CD14-positive monocyte (primary cell): ENCODE measurements around the gene REN. TPM values are rescaled to one million over a fixed set of nuclear protein-coding genes. Genes with fewer than 3 reads are reported as not detected.

Experiments used
- DNase-seq, 3 donors: peaks; one replicate each; pipeline ENCODE4 v3.0.0-alpha.2; 2011 to 2022
- H2AFZ ChIP-seq: 2 replicates; pipeline ENCODE4 v1.6.0; 2012; ENCODE audit warnings: mild to moderate bottlenecking, low read depth, low read length, inconsistent platforms; ENCODE audit not compliant: insufficient read depth, poor library complexity, severe bottlenecking
- H3K27ac ChIP-seq, 2 donors: 1 replicate in 1 of 2; 2 replicates in 1 of 2; pipeline ENCODE4 v1.5.1; 2012 to 2013; ENCODE audit warnings: low read length in 2 of 2, control low read depth in 1 of 2, inconsistent platforms in 1 of 2, low read depth in 1 of 2, mild to moderate bottlenecking in 1 of 2
- H3K27me3 ChIP-seq, 2 donors: one replicate each; pipeline versions ENCODE4 v1.6.0 to v1.6.1; 2011 to 2013; ENCODE audit warnings: low read length in 2 of 2; ENCODE audit not compliant: control insufficient read depth in 2 of 2, insufficient read depth in 2 of 2
- H3K36me3 ChIP-seq, 2 donors: replicated peaks in 1 of 2; 1 replicate in 1 of 2; 2 replicates in 1 of 2; pipeline versions ENCODE4 v1.5.1 to v1.6.1; 2012 to 2013; ENCODE audit warnings: low read length in 2 of 2, control low read depth in 1 of 2, inconsistent platforms in 1 of 2, mild to moderate bottlenecking in 1 of 2; ENCODE audit not compliant: insufficient read depth in 2 of 2, control insufficient read depth in 1 of 2
- H3K4me1 ChIP-seq, 2 donors: 1 replicate in 1 of 2; 2 replicates in 1 of 2; pipeline versions ENCODE4 v1.5.1 to v1.6.1; 2012 to 2013; ENCODE audit warnings: low read length in 2 of 2, control low read depth in 1 of 2, inconsistent platforms in 1 of 2, mild to moderate bottlenecking in 1 of 2, moderate library complexity in 1 of 2; ENCODE audit not compliant: insufficient read depth in 2 of 2, control insufficient read depth in 1 of 2
- H3K4me2 ChIP-seq: replicated peaks from 2 replicates; pipeline ENCODE3; 2012; ENCODE audit warnings: low read length, moderate library complexity, mild to moderate bottlenecking; ENCODE audit not compliant: poor library complexity, severe bottlenecking; ENCODE audit errors: extremely low read depth
- H3K4me3 ChIP-seq, 3 experiments: fragments of 200-600 bp in 1 of 3; sonication (generic) in 1 of 3; replicated peaks in 1 of 3; 1 replicate in 2 of 3; 2 replicates in 1 of 3; pipeline ENCODE4 v1.5.1; 2011 to 2013; ENCODE audit warnings: low read length in 3 of 3, mild to moderate bottlenecking in 3 of 3, control low read depth in 2 of 3, low read depth in 2 of 3, inconsistent platforms in 1 of 3, moderate library complexity in 1 of 3
- H3K79me2 ChIP-seq: 2 replicates; pipeline ENCODE4 v1.6.0; 2012; ENCODE audit warnings: mild to moderate bottlenecking, control low read depth, inconsistent platforms, low read length, moderate library complexity; ENCODE audit not compliant: insufficient read depth
- H3K9ac ChIP-seq: 2 replicates; pipeline ENCODE4 v1.6.0; 2017; ENCODE audit warnings: low read length, mild to moderate bottlenecking; ENCODE audit not compliant: insufficient read depth, poor library complexity, severe bottlenecking
- H3K9me3 ChIP-seq, 2 donors: replicated peaks in 1 of 2; 1 replicate in 1 of 2; 2 replicates in 1 of 2; pipeline versions ENCODE4 v1.5.1 to v1.6.1; 2012 to 2013; ENCODE audit warnings: low read length in 2 of 2, control low read depth in 1 of 2; ENCODE audit not compliant: control insufficient read depth in 1 of 2, insufficient read depth in 1 of 2
- H4K20me1 ChIP-seq: 2 replicates; pipeline ENCODE4 v1.6.0; 2012; ENCODE audit warnings: mild to moderate bottlenecking, low read length, control low read depth, moderate library complexity; ENCODE audit not compliant: insufficient read depth
- H3K27ac Mint-ChIP-seq, 7 donors: one replicate each; pipeline ENCODE4 v1.8.0; 2020; ENCODE audit warnings: mild to moderate bottlenecking in 7 of 7, mixed read lengths in 7 of 7, moderate library complexity in 6 of 7, inconsistent platforms in 2 of 7
- H3K27me3 Mint-ChIP-seq, 3 donors: one replicate each; pipeline ENCODE4 v1.8.0; 2021 to 2022; ENCODE audit warnings: low read depth in 3 of 3, mild to moderate bottlenecking in 3 of 3, mixed read lengths in 3 of 3, moderate library complexity in 3 of 3, inconsistent platforms in 1 of 3
- H3K36me3 Mint-ChIP-seq, 2 donors: one replicate each; pipeline ENCODE4 v1.8.0; 2020; ENCODE audit warnings: mixed read lengths in 2 of 2, inconsistent platforms in 1 of 2, mild to moderate bottlenecking in 1 of 2
- H3K4me1 Mint-ChIP-seq: one replicate; pipeline ENCODE4 v1.8.0; 2020; ENCODE audit warnings: mild to moderate bottlenecking, mixed read lengths
- H3K4me3 Mint-ChIP-seq, 2 donors: one replicate each; pipeline ENCODE4 v1.8.0; 2020; ENCODE audit warnings: mild to moderate bottlenecking in 2 of 2, mixed read lengths in 2 of 2, moderate library complexity in 1 of 2
- H3K9me3 Mint-ChIP-seq, 7 donors: one replicate each; pipeline ENCODE4 v1.8.0; 2020 to 2022; ENCODE audit warnings: mixed read lengths in 7 of 7, mild to moderate bottlenecking in 6 of 7, moderate library complexity in 6 of 7, inconsistent platforms in 2 of 7
- WGBS: methylation state at CpG from one replicate; pipeline ENCODE4 v1.1.5; 2013; ENCODE audit warnings: missing lambda C conversion rate; ENCODE audit not compliant: insufficient coverage; 5-methylcytosine and 5-hydroxymethylcytosine counted together
- intact Hi-C, 2 donors: fragments of 100-400 bp; cut with micrococcal nuclease; formaldehyde crosslinking; loops; one replicate each; pipeline versions ENCODE4 v1.15.0 to v1.15.1; 2023
- polyA plus RNA-seq, 3 donors: library from polyadenylated mRNA; depleted of rRNA in 1 of 3; unstranded in 2 of 3; stranded (reverse) in 1 of 3; fragments of 300-500 nt in 2 of 3; fragments of >200 nt in 1 of 3; fragmentation: Illumina TruSeq in 2 of 3; gene quantifications; 1 replicate in 2 of 3; 2 replicates in 1 of 3; pipeline ENCODE4 v1.2.3, GENCODE V29; 2012 to 2021
- TF ChIP-seq, protein P1 (sequence below): fragments of 200-600 bp; IDR thresholded peaks from one replicate; pipeline ENCODE4 v1.8.0; 2022; ENCODE audit warnings: antibody characterized with exemption, mild to moderate bottlenecking

The REN gene
- polyA plus RNA-seq, 3 donors = not detected

DNA sequence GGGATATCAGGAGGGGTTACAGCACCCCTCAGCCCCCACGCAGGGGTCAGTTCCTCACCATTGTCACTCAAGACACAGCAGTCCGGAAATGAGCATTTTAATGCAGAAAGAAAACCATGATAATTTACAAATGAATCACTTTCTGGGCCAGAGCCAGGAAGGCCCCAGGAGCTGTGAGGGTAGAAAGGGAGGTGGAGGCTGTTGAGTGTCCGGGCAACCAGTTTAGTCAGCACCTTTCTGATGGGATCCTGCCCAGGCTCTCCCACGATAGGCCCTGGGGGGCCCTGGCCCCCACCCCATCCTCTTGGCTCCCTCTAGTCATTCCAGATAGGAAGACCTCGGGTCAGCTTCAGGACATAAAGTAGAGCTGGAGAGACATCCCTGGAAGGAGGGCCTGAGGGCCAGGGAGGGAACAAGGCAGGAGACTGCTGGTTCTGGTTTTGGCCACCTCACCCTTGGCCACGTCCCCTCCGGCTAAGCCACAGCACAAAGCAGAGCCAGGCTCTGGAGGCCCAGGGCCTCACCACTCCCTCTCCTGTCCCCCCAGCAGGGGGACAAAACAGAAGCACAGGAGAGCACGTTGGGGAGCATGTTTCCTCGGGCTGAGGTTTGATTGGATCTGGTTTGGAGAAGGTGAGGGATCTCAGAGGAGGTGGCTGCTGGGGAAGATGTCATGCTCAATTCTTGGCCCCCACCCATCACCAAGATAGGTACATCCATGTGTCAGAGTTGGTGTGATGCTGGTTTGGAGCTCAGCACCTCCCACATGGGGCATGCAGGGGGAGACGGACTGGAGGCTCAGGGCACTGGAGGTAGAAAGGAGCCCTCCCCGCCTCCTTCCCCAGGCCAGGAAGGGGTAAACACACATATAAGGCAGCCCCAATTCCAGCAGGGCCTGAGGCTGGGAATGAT lies 34.9 kb downstream of the REN start:
- H3K4me2 ChIP-seq = no peak overlapping the region
- H3K4me3 ChIP-seq = no peak overlapping the region
- peaks cover 7 to 8% of the 10 kb centered on the region in 2 donors for H3K4me1 ChIP-seq
- no peaks in the 10 kb centered on the region for H3K36me3 Mint-ChIP-seq
- H3K27ac ChIP-seq = no peak overlapping the region
- no peaks in the 10 kb centered on the region for H3K9me3 ChIP-seq
- no peak overlapping the region for H2AFZ ChIP-seq
- H3K4me1 Mint-ChIP-seq = peaks cover 8% of the 10 kb centered on the region
- H3K79me2 ChIP-seq = no peaks in the 10 kb centered on the region
- no peak overlapping the region for H3K9ac ChIP-seq
- peaks cover 0 to 9% (median 2%) of the 10 kb centered on the region in 3 donors for H3K27me3 Mint-ChIP-seq
- intact Hi-C loops = no loop called here
- no peaks in the 10 kb centered on the region for H3K9me3 Mint-ChIP-seq
- no peak for DNase-seq
- H3K36me3 ChIP-seq = no peaks in the 10 kb centered on the region
- H4K20me1 ChIP-seq = no peaks in the 10 kb centered on the region
- no peak overlapping the region for H3K4me3 Mint-ChIP-seq
- H3K27me3 ChIP-seq = no peaks in the 10 kb centered on the region
- TF ChIP-seq, protein P1, sequence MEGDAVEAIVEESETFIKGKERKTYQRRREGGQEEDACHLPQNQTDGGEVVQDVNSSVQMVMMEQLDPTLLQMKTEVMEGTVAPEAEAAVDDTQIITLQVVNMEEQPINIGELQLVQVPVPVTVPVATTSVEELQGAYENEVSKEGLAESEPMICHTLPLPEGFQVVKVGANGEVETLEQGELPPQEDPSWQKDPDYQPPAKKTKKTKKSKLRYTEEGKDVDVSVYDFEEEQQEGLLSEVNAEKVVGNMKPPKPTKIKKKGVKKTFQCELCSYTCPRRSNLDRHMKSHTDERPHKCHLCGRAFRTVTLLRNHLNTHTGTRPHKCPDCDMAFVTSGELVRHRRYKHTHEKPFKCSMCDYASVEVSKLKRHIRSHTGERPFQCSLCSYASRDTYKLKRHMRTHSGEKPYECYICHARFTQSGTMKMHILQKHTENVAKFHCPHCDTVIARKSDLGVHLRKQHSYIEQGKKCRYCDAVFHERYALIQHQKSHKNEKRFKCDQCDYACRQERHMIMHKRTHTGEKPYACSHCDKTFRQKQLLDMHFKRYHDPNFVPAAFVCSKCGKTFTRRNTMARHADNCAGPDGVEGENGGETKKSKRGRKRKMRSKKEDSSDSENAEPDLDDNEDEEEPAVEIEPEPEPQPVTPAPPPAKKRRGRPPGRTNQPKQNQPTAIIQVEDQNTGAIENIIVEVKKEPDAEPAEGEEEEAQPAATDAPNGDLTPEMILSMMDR = no peak
- WGBS = 100% methylated on average over 1 of the region's 11 CpGs
- peak overlapping the region in 2 of 7 donors; percentile 8 to 26 for H3K27ac Mint-ChIP-seq

DNA sequence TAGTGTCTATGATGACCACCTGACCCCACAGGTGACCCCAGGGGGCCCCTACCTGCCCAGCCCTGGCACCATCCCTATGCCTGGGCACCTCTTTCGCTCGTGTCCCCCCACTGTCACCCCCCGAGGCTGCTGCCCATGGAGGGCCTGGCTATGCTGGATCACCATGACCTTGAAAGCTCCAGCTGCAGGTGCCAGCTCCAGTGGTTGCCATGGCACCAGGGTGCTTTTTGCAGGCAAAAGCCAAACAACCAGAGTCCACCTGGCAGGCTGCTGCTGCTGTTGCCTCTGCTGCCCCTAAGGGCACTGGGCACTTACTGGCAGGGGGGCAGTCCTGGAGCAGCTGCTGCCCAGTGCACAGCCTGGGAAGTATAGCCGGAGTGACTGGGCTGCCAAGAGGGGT lies 36.0 kb downstream of the REN start:
- Mint-ChIP-seq H3K36me3 (no peaks in the 10 kb centered on the region), H3K27ac (no peak overlapping the region), H3K9me3 (no peaks in the 10 kb centered on the region), H3K4me3 (no peak overlapping the region), H3K27me3 (peaks cover 0 to 7% (median 5%) of the 10 kb centered on the region in 3 donors), H3K4me1 (peaks cover 8% of the 10 kb centered on the region)
- Histone ChIP-seq H3K4me3 (no peak overlapping the region), H3K27me3 (no peaks in the 10 kb centered on the region), H3K36me3 (no peaks in the 10 kb centered on the region), H3K79me2 (no peaks in the 10 kb centered on the region), H3K4me2 (no peak overlapping the region), H2AFZ (no peak overlapping the region), H3K27ac (no peak overlapping the region), H3K4me1 (peaks cover 7 to 8% of the 10 kb centered on the region in 2 donors), H4K20me1 (no peaks in the 10 kb centered on the region), H3K9me3 (no peaks in the 10 kb centered on the region), H3K9ac (no peak overlapping the region)
- DNase-seq = no peak
- TF ChIP-seq, protein P1 = no peak
- WGBS = 88% methylated on average over 4 of the region's 4 CpGs
- intact Hi-C loops = no loop called here
